SK-N-SH (cell line): ENCODE data around the gene MGRN1.

Experiments used
- CTCF ChIP-seq: fragments of 200-600 bp; sonication (generic); IDR thresholded peaks from 2 replicates; pipeline ENCODE4 v1.6.1; 2017; ENCODE audit warnings: antibody characterized with exemption, mild to moderate bottlenecking, moderate library complexity
- EP300 ChIP-seq, 2 experiments: IDR thresholded peaks; 2 replicates each; pipeline versions ENCODE4 v1.4.0 to v1.6.1; 2012; ENCODE audit warnings: borderline replicate concordance in 1 of 2, low read depth in 1 of 2, low read length in 1 of 2
- FOSL2 ChIP-seq: IDR thresholded peaks from 2 replicates; pipeline ENCODE4 v1.4.0; 2012; ENCODE audit warnings: low read depth, mild to moderate bottlenecking, moderate library complexity, borderline replicate concordance
- FOXJ3 ChIP-seq: sonication (generic); formaldehyde crosslinking; IDR thresholded peaks from 2 replicates; pipeline ENCODE4 v1.5.1; 2020; ENCODE audit warnings: mild to moderate bottlenecking, missing genetic modification reagents
- MAX ChIP-seq: IDR thresholded peaks from 2 replicates; pipeline ENCODE4 v1.4.0; 2012; ENCODE audit warnings: low read depth
- MXI1 ChIP-seq: IDR thresholded peaks from 2 replicates; pipeline ENCODE4 v1.6.1; 2012; ENCODE audit warnings: mild to moderate bottlenecking, low read depth, low read length, improper control_type of control experiment
- POLR2AphosphoS5 ChIP-seq: IDR thresholded peaks from 2 replicates; pipeline ENCODE4 v1.6.1; 2012; ENCODE audit warnings: low read depth, low read length
- RCOR1 ChIP-seq: fragments of 150-350 bp; IDR thresholded peaks from 2 replicates; pipeline ENCODE4 v1.6.1; 2017; ENCODE audit warnings: antibody characterized with exemption, low read length
- SMC3 ChIP-seq: IDR thresholded peaks from 2 replicates; pipeline ENCODE4 v1.6.1; 2012; ENCODE audit warnings: low read depth, low read length, improper control_type of control experiment
- TAF1 ChIP-seq: IDR thresholded peaks from 2 replicates; pipeline ENCODE4 v1.6.1; 2012; ENCODE audit warnings: low read depth, mild to moderate bottlenecking, low read length, moderate library complexity, borderline replicate concordance
- TF ChIP-seq, protein P1 (sequence below): IDR thresholded peaks from 2 replicates; pipeline ENCODE4 v1.4.0; 2012; ENCODE audit warnings: low read depth, borderline replicate concordance
- TF ChIP-seq, protein P2 (sequence below): IDR thresholded peaks from 2 replicates; pipeline ENCODE4 v1.6.1; 2012; ENCODE audit warnings: mild to moderate bottlenecking, low read depth, low read length, moderate library complexity

DNA sequence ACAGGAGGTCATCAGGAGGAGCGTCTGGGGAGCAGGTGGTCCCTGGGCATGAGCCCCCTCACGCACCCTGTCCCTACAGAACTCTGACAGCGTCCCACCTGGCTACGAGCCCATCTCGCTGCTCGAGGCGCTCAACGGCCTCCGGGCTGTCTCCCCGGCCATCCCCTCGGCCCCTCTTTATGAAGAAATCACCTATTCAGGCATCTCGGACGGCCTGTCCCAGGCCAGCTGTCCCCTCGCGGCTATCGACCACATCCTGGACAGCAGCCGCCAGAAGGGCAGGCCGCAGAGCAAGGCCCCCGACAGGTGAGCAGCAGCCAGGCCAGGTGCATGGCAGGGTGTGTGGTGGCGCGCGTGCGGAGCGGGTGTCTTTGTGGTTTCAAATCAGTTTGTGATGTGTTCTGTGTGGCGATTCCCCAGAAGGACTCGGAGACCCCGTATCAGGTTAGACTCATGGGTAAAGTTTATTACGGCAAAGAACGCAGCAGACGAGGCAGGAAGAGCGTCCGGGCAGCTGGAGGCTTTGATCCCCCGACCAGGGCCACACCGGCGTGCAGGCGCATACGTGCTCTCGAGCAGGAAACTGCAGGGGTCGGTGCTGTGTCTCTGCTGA is 57.0 kb downstream of the MGRN1 start:
- TF ChIP-seq CTCF: no peak
- no peak for TF ChIP-seq RCOR1
- no peak for TF ChIP-seq SMC3
- no peak for TF ChIP-seq MXI1
- TF ChIP-seq FOSL2: no peak
- TF ChIP-seq FOXJ3 (CRISPR knock-in tag): no peak
- TF ChIP-seq, protein P1, sequence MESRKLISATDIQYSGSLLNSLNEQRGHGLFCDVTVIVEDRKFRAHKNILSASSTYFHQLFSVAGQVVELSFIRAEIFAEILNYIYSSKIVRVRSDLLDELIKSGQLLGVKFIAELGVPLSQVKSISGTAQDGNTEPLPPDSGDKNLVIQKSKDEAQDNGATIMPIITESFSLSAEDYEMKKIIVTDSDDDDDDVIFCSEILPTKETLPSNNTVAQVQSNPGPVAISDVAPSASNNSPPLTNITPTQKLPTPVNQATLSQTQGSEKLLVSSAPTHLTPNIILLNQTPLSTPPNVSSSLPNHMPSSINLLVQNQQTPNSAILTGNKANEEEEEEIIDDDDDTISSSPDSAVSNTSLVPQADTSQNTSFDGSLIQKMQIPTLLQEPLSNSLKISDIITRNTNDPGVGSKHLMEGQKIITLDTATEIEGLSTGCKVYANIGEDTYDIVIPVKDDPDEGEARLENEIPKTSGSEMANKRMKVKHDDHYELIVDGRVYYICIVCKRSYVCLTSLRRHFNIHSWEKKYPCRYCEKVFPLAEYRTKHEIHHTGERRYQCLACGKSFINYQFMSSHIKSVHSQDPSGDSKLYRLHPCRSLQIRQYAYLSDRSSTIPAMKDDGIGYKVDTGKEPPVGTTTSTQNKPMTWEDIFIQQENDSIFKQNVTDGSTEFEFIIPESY: no peak
- TF ChIP-seq POLR2AphosphoS5: no peak
- TF ChIP-seq MAX: no peak
- no peak for TF ChIP-seq EP300 (IDR thresholded peaks at IDR 0.05; ENCODE audit: borderline replicate concordance in 1 of 2, low read depth in 1 of 2, low read length in 1 of 2)
- TF ChIP-seq TAF1: no peak
- TF ChIP-seq, protein P2, sequence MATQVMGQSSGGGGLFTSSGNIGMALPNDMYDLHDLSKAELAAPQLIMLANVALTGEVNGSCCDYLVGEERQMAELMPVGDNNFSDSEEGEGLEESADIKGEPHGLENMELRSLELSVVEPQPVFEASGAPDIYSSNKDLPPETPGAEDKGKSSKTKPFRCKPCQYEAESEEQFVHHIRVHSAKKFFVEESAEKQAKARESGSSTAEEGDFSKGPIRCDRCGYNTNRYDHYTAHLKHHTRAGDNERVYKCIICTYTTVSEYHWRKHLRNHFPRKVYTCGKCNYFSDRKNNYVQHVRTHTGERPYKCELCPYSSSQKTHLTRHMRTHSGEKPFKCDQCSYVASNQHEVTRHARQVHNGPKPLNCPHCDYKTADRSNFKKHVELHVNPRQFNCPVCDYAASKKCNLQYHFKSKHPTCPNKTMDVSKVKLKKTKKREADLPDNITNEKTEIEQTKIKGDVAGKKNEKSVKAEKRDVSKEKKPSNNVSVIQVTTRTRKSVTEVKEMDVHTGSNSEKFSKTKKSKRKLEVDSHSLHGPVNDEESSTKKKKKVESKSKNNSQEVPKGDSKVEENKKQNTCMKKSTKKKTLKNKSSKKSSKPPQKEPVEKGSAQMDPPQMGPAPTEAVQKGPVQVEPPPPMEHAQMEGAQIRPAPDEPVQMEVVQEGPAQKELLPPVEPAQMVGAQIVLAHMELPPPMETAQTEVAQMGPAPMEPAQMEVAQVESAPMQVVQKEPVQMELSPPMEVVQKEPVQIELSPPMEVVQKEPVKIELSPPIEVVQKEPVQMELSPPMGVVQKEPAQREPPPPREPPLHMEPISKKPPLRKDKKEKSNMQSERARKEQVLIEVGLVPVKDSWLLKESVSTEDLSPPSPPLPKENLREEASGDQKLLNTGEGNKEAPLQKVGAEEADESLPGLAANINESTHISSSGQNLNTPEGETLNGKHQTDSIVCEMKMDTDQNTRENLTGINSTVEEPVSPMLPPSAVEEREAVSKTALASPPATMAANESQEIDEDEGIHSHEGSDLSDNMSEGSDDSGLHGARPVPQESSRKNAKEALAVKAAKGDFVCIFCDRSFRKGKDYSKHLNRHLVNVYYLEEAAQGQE: no peak
